Neutrophil (primary cell): Measurements from ENCODE around the gene MLN.
A peak's percentile ranks its signal among the peaks of the same experiment; 100 is the strongest.

Source experiments
- H3K27ac ChIP-seq: fragments of 200-600 bp; sonication (generic); 2 replicates; pipeline ENCODE4 v1.5.1; 2016; ENCODE audit warnings: mild to moderate bottlenecking, moderate library complexity
- H3K27me3 ChIP-seq: fragments of 200-600 bp; sonication (generic); 2 replicates; pipeline ENCODE4 v1.6.0; 2016; ENCODE audit warnings: mild to moderate bottlenecking
- H3K36me3 ChIP-seq: fragments of 200-600 bp; sonication (generic); 2 replicates; pipeline ENCODE4 v1.5.1; 2017
- H3K4me1 ChIP-seq, 2 experiments: fragments of 200-600 bp in 1 of 2; sonication (generic) in 1 of 2; 1 replicate in 1 of 2; 2 replicates in 1 of 2; pipeline versions ENCODE4 v1.5.1 to v1.6.1; 2013 to 2016; ENCODE audit warnings: low read depth in 1 of 2, low read length in 1 of 2, mild to moderate bottlenecking in 1 of 2, moderate library complexity in 1 of 2; ENCODE audit not compliant: control insufficient read depth in 1 of 2, insufficient read depth in 1 of 2
- H3K4me3 ChIP-seq, 2 experiments: fragments of 200-600 bp in 1 of 2; sonication (generic) in 1 of 2; 1 replicate in 1 of 2; 2 replicates in 1 of 2; pipeline ENCODE4 v1.5.1; 2013 to 2016; ENCODE audit warnings: low read depth in 1 of 2, low read length in 1 of 2, mild to moderate bottlenecking in 1 of 2, moderate library complexity in 1 of 2
- H3K9me3 ChIP-seq: fragments of 200-600 bp; sonication (generic); 2 replicates; pipeline ENCODE4 v1.5.1; 2016
- CTCF ChIP-seq: fragments of 200-600 bp; sonication (generic); IDR thresholded peaks from 2 replicates; pipeline ENCODE4 v1.5.1; 2016; ENCODE audit warnings: antibody characterized with exemption

The MLN gene

GRCh38 chr6:33789550-33789895 lies 14.3 kb downstream of the MLN start:
- TF ChIP-seq CTCF, result no peak
- H3K36me3 ChIP-seq, result peaks cover 8% of the 10 kb centered on the region
- peak overlapping the region; percentile 81 to 86 for H3K4me3 ChIP-seq
- no peaks in the 10 kb centered on the region for H3K9me3 ChIP-seq
- H3K27me3 ChIP-seq, result peaks cover 23% of the 10 kb centered on the region
- H3K27ac ChIP-seq, result peak overlapping the region; percentile 95
- peaks cover 21 to 22% of the 10 kb centered on the region in 2 experiments for H3K4me1 ChIP-seq

GRCh38 chr6:33788694-33789549 lies 14.9 kb downstream of the MLN start, which contains the start of gene LEMD2:
Gene LEMD2 (minus strand): TSS chr6:33789130. CDS start chr6:33789116, 14 bp downstream.
- TF ChIP-seq CTCF, result peak; percentile 51
- peaks cover 14% of the 10 kb centered on the region for H3K36me3 ChIP-seq
- peaks cover 21 to 22% of the 10 kb centered on the region in 2 experiments for H3K4me1 ChIP-seq
- H3K9me3 ChIP-seq, result no peaks in the 10 kb centered on the region
- peaks cover 17% of the 10 kb centered on the region for H3K27me3 ChIP-seq
- peak within 1 kb of the TSS; percentile 81 to 86 for H3K4me3 ChIP-seq
- H3K27ac ChIP-seq, result peak within 1 kb of the TSS; percentile 95

- Histone ChIP-seq H3K36me3 (peaks cover 22% of the 10 kb centered on the region), H3K4me3 (peak overlapping the region; percentile 81 to 86), H3K4me1 (peaks cover 21 to 22% of the 10 kb centered on the region in 2 experiments), H3K27ac (peak overlapping the region; percentile 95), H3K27me3 (peaks cover 9% of the 10 kb centered on the region), H3K9me3 (no peaks in the 10 kb centered on the region)
- no peak for TF ChIP-seq CTCF
These were observed 15.7 kb downstream of the MLN start for GRCh38 chr6:33787954-33788693.

GRCh38 chr6:33787346-33787953 lies 16.4 kb downstream of the MLN start:
- Histone ChIP-seq H3K4me1 (peaks cover 21 to 22% of the 10 kb centered on the region in 2 experiments), H3K27ac (peak overlapping the region; percentile 95), H3K36me3 (peaks cover 28% of the 10 kb centered on the region), H3K9me3 (no peaks in the 10 kb centered on the region), H3K4me3 (peak overlapping the region; percentile 81 to 86), H3K27me3 (peaks cover 2% of the 10 kb centered on the region)
- no peak for TF ChIP-seq CTCF

- Histone ChIP-seq H3K4me3 (no peak overlapping the region), H3K4me1 (peaks cover 21 to 22% of the 10 kb centered on the region in 2 experiments), H3K27me3 (no peaks in the 10 kb centered on the region), H3K9me3 (no peaks in the 10 kb centered on the region), H3K36me3 (peaks cover 35% of the 10 kb centered on the region), H3K27ac (peak overlapping the region; percentile 95)
- TF ChIP-seq CTCF, result no peak
These were observed 17.1 kb downstream of the MLN start for GRCh38 chr6:33786736-33787135.
